GM23338 (cell line): ENCODE measurements around the gene SUGCT. TPM values are rescaled to one million over a fixed set of nuclear protein-coding genes. Genes with fewer than 3 reads are reported as not detected.

Experiments
- ATAC-seq: fragments of 200-7000 bp; cut with Tn5 transposase; 3 replicates; pipeline ENCODE4 v1.9.1; 2020
- DNase-seq: peaks from one replicate; pipeline ENCODE4 v3.0.0-alpha.2; 2015; ENCODE audit warnings: low spot score
- H2AFZ ChIP-seq: fragments of 200-600 bp; sonication (generic); 2 replicates; pipeline ENCODE4 v1.8.0; 2016; ENCODE audit warnings: antibody characterized with exemption, mild to moderate bottlenecking, moderate library complexity
- H3F3A ChIP-seq: fragments of 200-600 bp; sonication (generic); replicated peaks from 2 replicates; pipeline ENCODE4 v1.8.0; 2017; ENCODE audit warnings: antibody characterized with exemption, mixed run types, low read depth
- H3K27ac ChIP-seq: fragments of 200-600 bp; sonication (generic); 2 replicates; pipeline ENCODE4 v1.6.1; 2016; ENCODE audit warnings: low read depth
- H3K27me3 ChIP-seq: fragments of 200-600 bp; sonication (generic); 2 replicates; pipeline ENCODE4 v1.8.0; 2016; ENCODE audit warnings: mild to moderate bottlenecking, mixed run types, moderate library complexity; ENCODE audit not compliant: insufficient read depth
- H3K36me3 ChIP-seq: fragments of 200-600 bp; sonication (generic); 2 replicates; pipeline ENCODE4 v1.8.0; 2016; ENCODE audit warnings: mild to moderate bottlenecking; ENCODE audit not compliant: insufficient read depth
- H3K4me1 ChIP-seq: fragments of 200-600 bp; sonication (generic); 2 replicates; pipeline ENCODE4 v1.8.0; 2016; ENCODE audit warnings: mild to moderate bottlenecking, moderate library complexity; ENCODE audit not compliant: insufficient read depth
- H3K4me2 ChIP-seq: fragments of 200-600 bp; sonication (generic); 2 replicates; pipeline ENCODE4 v1.7.1; 2017; ENCODE audit warnings: mixed run types
- H3K4me3 ChIP-seq: fragments of 200-600 bp; sonication (generic); 2 replicates; pipeline ENCODE4 v1.6.1; 2016; ENCODE audit warnings: mixed run types
- H3K79me2 ChIP-seq: fragments of 200-600 bp; sonication (generic); replicated peaks from 2 replicates; pipeline ENCODE4 v1.8.0; 2017; ENCODE audit warnings: mild to moderate bottlenecking; ENCODE audit not compliant: insufficient read depth
- H3K9me2 ChIP-seq: fragments of 200-600 bp; sonication (generic); 2 replicates; pipeline ENCODE4 v1.8.0; 2017; ENCODE audit not compliant: insufficient read depth
- H4K20me1 ChIP-seq: fragments of 200-600 bp; sonication (generic); replicated peaks from 2 replicates; pipeline ENCODE4 v1.8.0; 2017; ENCODE audit warnings: mild to moderate bottlenecking; ENCODE audit not compliant: insufficient read depth
- H3K27ac Mint-ChIP-seq: 2 replicates; pipeline ENCODE4 v1.8.0; 2020; ENCODE audit warnings: inconsistent platforms, mild to moderate bottlenecking, moderate library complexity, mixed read lengths
- H3K27me3 Mint-ChIP-seq: 3 replicates; pipeline ENCODE4 v1.8.0; 2022; ENCODE audit warnings: low read depth, mild to moderate bottlenecking, moderate library complexity, mixed read lengths, inconsistent platforms; ENCODE audit not compliant: insufficient read depth, poor library complexity
- H3K36me3 Mint-ChIP-seq: 3 replicates; pipeline ENCODE4 v1.8.0; 2021; ENCODE audit warnings: low read depth, mild to moderate bottlenecking, inconsistent platforms, moderate library complexity, mixed read lengths
- H3K4me1 Mint-ChIP-seq: 3 replicates; pipeline ENCODE4 v1.8.0; 2020; ENCODE audit warnings: mild to moderate bottlenecking, inconsistent platforms, mixed read lengths
- H3K4me3 Mint-ChIP-seq: 3 replicates; pipeline ENCODE4 v1.8.0; 2021; ENCODE audit warnings: moderate library complexity, mild to moderate bottlenecking, inconsistent platforms, mixed read lengths
- H3K9me3 Mint-ChIP-seq: 3 replicates; pipeline ENCODE4 v1.8.0; 2020; ENCODE audit warnings: moderate library complexity, mild to moderate bottlenecking, inconsistent platforms, mixed read lengths
- CREB1 ChIP-seq: fragments of 250-450 bp; sonication (Bioruptor Pico); IDR thresholded peaks from 2 replicates; pipeline ENCODE4 v1.5.0; 2020; ENCODE audit warnings: low read depth, mild to moderate bottlenecking, moderate library complexity
- CTCF ChIP-seq, 2 experiments: fragments of 200-600 bp in 1 of 2; sonication (generic) in 1 of 2; conservative IDR thresholded peaks; 2 replicates each; pipeline versions ENCODE4 v1.5.1 to v1.6.1; 2016 to 2017; ENCODE audit warnings: antibody characterized with exemption in 2 of 2, low read depth in 2 of 2, mild to moderate bottlenecking in 2 of 2, moderate library complexity in 1 of 2
- ETS1 ChIP-seq: IDR thresholded peaks from 2 replicates; pipeline ENCODE4 v1.6.1; 2016; ENCODE audit warnings: antibody characterized with exemption
- EZH2 ChIP-seq: fragments of 200-600 bp; sonication (generic); IDR thresholded peaks from one replicate; pipeline ENCODE4 v1.8.0; 2017; ENCODE audit warnings: antibody characterized with exemption, mild to moderate bottlenecking, low read depth; ENCODE audit not compliant: unreplicated experiment
- EZH2phosphoT487 ChIP-seq: fragments of 200-600 bp; sonication (generic); IDR thresholded peaks from one replicate; pipeline ENCODE4 v1.8.1; 2018; ENCODE audit warnings: antibody characterized with exemption; ENCODE audit not compliant: unreplicated experiment
- JUNB ChIP-seq: IDR thresholded peaks from one replicate; pipeline ENCODE4 v1.6.1; 2016; ENCODE audit warnings: antibody characterized with exemption; ENCODE audit not compliant: unreplicated experiment
- POLR2AphosphoS5 ChIP-seq: IDR thresholded peaks from 2 replicates; pipeline ENCODE4 v1.6.1; 2016; ENCODE audit warnings: antibody characterized with exemption, low read depth
- REST ChIP-seq: IDR thresholded peaks from one replicate; pipeline ENCODE4 v1.6.1; 2018; ENCODE audit warnings: antibody characterized with exemption; ENCODE audit not compliant: unreplicated experiment
- ZNF331 ChIP-seq: fragments of 250-450 bp; sonication (Bioruptor Pico); IDR thresholded peaks from 2 replicates; pipeline ENCODE4 v1.5.0; 2020; ENCODE audit warnings: low read depth, mild to moderate bottlenecking, moderate library complexity
- ZNF462 ChIP-seq: fragments of 250-450 bp; sonication (Bioruptor Pico); IDR thresholded peaks from 2 replicates; pipeline ENCODE4 v1.5.0; 2020; ENCODE audit warnings: mild to moderate bottlenecking, moderate library complexity
- polyA plus RNA-seq: library from polyadenylated mRNA; unstranded; fragments of >200 nt; fragmentation: Nextera tagmentation; extraction: Ambion mirVana; gene quantifications from 2 replicates; pipeline ENCODE4 v1.2.1, GENCODE V29; 2016
- total RNA-seq: library from RNA; depleted of rRNA; stranded (reverse); fragments of >200 nt; shearing (Covaris generic); gene quantifications from 2 replicates; pipeline ENCODE4 v1.2.3, GENCODE V29; 2014

The SUGCT gene
- total and polyA plus RNA-seq, 2 experiments from 2014 or later = 4.2 to 5.6 TPM

- Histone ChIP-seq H3K36me3 (no peaks in the 10 kb centered on the region), H3K79me2 (no peaks in the 10 kb centered on the region), H3K27ac (no peak overlapping the region), H2AFZ (no peak overlapping the region), H3K27me3 (no peaks in the 10 kb centered on the region), H3K4me1 (no peaks in the 10 kb centered on the region), H3K4me3 (no peak overlapping the region), H3K9me2 (no peaks in the 10 kb centered on the region), H4K20me1 (no peaks in the 10 kb centered on the region), H3K4me2 (no peak overlapping the region), H3F3A (no peaks in the 10 kb centered on the region)
- no peak overlapping the region for H3K4me3 Mint-ChIP-seq
- TF ChIP-seq ZNF331 (CRISPR knock-in tag) = no peak
- no peak for TF ChIP-seq CREB1 (CRISPR knock-in tag)
- no peaks in the 10 kb centered on the region for H3K36me3 Mint-ChIP-seq
- H3K27ac Mint-ChIP-seq = no peak overlapping the region
- no peak for DNase-seq
- H3K9me3 Mint-ChIP-seq = no peaks in the 10 kb centered on the region
- no peak for ATAC-seq
- no peaks in the 10 kb centered on the region for H3K27me3 Mint-ChIP-seq
- H3K4me1 Mint-ChIP-seq = no peaks in the 10 kb centered on the region
Observed at GRCh38 chr7:40200791-40201190, 66.0 kb downstream of the SUGCT start.

- H3K4me3 Mint-ChIP-seq = no peak overlapping the region
- TF ChIP-seq EZH2 = no peak
- no peak for TF ChIP-seq EZH2phosphoT487
- no peak for TF ChIP-seq CTCF (conservative IDR thresholded peaks at IDR 0.05; ENCODE audit: low read depth in 2 of 2)
- no peak for TF ChIP-seq ETS1
- TF ChIP-seq REST = no peak
- no peak for TF ChIP-seq CREB1 (CRISPR knock-in tag)
- TF ChIP-seq JUNB = no peak
- no peak for TF ChIP-seq POLR2AphosphoS5
- TF ChIP-seq ZNF462 (CRISPR knock-in tag) = no peak
Observed at GRCh38 chr7:40202851-40203250, 68.0 kb downstream of the SUGCT start.

More at GRCh38 chr7:40202851-40203250, 68.0 kb downstream of the SUGCT start:
- H3K27me3 ChIP-seq = no peaks in the 10 kb centered on the region
- Mint-ChIP-seq H3K27me3 (no peaks in the 10 kb centered on the region), H3K36me3 (no peaks in the 10 kb centered on the region), H3K9me3 (no peaks in the 10 kb centered on the region), H3K27ac (no peak overlapping the region), H3K4me1 (no peaks in the 10 kb centered on the region)
- ATAC-seq (no peak), DNase-seq (peak; percentile 5)
- no peaks in the 10 kb centered on the region for H3K9me2 ChIP-seq
- H3K79me2 ChIP-seq = no peaks in the 10 kb centered on the region
- H3K36me3 ChIP-seq = no peaks in the 10 kb centered on the region
- no peaks in the 10 kb centered on the region for H3F3A ChIP-seq
- no peak overlapping the region for H3K4me3 ChIP-seq
- H3K27ac ChIP-seq = no peak overlapping the region
- H4K20me1 ChIP-seq = no peaks in the 10 kb centered on the region
- H3K4me1 ChIP-seq = no peaks in the 10 kb centered on the region
- H3K4me2 ChIP-seq = no peak overlapping the region
- no peak overlapping the region for H2AFZ ChIP-seq
